ENCODE data around the gene ALDH4A1. TPM values are rescaled to one million over a fixed set of nuclear protein-coding genes. Genes with fewer than 3 reads are reported as not detected.

ALDH4A1 gene
- total and polyA plus RNA-seq, 9 of the 15 experiments (the other 6 are each of a cell fraction or from before 2014, with no cell fraction given), result 0.27 to 31.4 (median 16.6) TPM

DNA sequence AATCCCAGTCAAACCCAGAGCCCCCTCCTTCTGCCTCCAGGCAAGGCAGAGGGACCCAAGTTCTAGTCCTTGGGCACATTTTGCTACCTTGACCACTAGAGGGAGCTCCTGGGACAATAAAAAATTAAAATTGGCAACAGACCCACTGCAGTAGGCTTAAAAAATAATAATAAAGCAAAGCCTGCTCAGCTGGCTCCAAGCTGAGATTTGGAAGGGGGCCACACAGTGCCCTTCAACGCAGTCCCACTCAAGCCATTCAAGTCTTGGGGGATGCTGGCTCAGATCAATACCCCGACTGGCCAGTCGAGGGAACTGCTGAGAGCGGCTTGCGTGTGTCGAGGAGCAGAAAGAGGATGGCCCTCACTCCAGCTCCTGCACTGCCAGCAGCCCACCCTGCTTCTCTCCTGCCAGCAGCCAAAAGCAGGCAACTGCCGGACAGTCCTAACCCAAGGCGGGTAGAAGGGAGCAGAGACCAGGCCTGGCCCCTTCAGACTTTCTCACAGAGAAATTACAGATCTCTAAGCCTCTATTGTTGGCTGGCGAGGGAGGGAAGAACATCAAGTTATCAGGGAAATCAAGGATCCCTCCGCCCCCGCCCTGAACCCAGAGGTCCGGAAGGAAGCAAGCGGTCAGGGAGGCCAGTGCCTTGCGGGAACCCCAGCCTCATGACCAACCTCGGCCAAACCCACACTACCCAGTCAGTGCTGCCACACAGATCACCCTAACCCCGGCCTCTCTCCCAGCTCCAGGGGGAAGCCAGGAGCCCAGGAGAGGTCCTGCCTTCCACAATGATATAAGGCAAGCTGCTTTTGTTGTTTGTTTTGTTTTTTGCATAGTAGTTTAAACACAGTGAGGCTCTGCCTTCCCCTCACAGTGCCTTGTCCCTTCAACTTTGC is 4.9 kb upstream of the ALDH4A1 start (continued):
- TF ChIP-seq, protein P1, sequence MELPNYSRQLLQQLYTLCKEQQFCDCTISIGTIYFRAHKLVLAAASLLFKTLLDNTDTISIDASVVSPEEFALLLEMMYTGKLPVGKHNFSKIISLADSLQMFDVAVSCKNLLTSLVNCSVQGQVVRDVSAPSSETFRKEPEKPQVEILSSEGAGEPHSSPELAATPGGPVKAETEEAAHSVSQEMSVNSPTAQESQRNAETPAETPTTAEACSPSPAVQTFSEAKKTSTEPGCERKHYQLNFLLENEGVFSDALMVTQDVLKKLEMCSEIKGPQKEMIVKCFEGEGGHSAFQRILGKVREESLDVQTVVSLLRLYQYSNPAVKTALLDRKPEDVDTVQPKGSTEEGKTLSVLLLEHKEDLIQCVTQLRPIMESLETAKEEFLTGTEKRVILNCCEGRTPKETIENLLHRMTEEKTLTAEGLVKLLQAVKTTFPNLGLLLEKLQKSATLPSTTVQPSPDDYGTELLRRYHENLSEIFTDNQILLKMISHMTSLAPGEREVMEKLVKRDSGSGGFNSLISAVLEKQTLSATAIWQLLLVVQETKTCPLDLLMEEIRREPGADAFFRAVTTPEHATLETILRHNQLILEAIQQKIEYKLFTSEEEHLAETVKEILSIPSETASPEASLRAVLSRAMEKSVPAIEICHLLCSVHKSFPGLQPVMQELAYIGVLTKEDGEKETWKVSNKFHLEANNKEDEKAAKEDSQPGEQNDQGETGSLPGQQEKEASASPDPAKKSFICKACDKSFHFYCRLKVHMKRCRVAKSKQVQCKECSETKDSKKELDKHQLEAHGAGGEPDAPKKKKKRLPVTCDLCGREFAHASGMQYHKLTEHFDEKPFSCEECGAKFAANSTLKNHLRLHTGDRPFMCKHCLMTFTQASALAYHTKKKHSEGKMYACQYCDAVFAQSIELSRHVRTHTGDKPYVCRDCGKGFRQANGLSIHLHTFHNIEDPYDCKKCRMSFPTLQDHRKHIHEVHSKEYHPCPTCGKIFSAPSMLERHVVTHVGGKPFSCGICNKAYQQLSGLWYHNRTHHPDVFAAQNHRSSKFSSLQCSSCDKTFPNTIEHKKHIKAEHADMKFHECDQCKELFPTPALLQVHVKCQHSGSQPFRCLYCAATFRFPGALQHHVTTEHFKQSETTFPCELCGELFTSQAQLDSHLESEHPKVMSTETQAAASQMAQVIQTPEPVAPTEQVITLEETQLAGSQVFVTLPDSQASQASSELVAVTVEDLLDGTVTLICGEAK (IDR thresholded peaks at IDR 0.05), result peak; percentile 39; the same call in 1 of the 2 replicates
- TF ChIP-seq, protein P1 (CRISPR knock-in tag; IDR thresholded peaks at IDR 0.05), result no peak
- TF ChIP-seq, protein P2, sequence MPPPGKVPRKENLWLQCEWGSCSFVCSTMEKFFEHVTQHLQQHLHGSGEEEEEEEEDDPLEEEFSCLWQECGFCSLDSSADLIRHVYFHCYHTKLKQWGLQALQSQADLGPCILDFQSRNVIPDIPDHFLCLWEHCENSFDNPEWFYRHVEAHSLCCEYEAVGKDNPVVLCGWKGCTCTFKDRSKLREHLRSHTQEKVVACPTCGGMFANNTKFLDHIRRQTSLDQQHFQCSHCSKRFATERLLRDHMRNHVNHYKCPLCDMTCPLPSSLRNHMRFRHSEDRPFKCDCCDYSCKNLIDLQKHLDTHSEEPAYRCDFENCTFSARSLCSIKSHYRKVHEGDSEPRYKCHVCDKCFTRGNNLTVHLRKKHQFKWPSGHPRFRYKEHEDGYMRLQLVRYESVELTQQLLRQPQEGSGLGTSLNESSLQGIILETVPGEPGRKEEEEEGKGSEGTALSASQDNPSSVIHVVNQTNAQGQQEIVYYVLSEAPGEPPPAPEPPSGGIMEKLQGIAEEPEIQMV (tag; conservative IDR thresholded peaks at IDR 0.05; ENCODE audit: low read depth), result no peak
- TF ChIP-seq, protein P3, sequence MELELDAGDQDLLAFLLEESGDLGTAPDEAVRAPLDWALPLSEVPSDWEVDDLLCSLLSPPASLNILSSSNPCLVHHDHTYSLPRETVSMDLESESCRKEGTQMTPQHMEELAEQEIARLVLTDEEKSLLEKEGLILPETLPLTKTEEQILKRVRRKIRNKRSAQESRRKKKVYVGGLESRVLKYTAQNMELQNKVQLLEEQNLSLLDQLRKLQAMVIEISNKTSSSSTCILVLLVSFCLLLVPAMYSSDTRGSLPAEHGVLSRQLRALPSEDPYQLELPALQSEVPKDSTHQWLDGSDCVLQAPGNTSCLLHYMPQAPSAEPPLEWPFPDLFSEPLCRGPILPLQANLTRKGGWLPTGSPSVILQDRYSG (tag; conservative IDR thresholded peaks at IDR 0.05; ENCODE audit: low read depth), result no peak; the same call in 1 of the 2 replicates
- TF ChIP-seq ZNF445 (CRISPR knock-in tag; IDR thresholded peaks at IDR 0.05; ENCODE audit: low read depth) (no peak), PHF21A (IDR thresholded peaks at IDR 0.05; ENCODE audit: borderline replicate concordance, low read depth) (no peak), MTA3 (IDR thresholded peaks at IDR 0.05; ENCODE audit: borderline replicate concordance) (0 out of 2 replicates have a peak, but pooled peaks have one; percentile 16), ATF1 (CRISPR knock-in tag; IDR thresholded peaks at IDR 0.05) (no peak), ATF1 (tag; IDR thresholded peaks at IDR 0.05) (peak; percentile 42; the same call in 1 of the 2 replicates), ZSCAN29 (IDR thresholded peaks at IDR 0.05) (no peak)
- TF ChIP-seq, protein P4, sequence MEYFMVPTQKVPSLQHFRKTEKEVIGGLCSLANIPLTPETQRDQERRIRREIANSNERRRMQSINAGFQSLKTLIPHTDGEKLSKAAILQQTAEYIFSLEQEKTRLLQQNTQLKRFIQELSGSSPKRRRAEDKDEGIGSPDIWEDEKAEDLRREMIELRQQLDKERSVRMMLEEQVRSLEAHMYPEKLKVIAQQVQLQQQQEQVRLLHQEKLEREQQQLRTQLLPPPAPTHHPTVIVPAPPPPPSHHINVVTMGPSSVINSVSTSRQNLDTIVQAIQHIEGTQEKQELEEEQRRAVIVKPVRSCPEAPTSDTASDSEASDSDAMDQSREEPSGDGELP (CRISPR knock-in tag; IDR thresholded peaks at IDR 0.05; ENCODE audit: borderline replicate concordance), result peak; percentile 75
- TF ChIP-seq, protein P5, sequence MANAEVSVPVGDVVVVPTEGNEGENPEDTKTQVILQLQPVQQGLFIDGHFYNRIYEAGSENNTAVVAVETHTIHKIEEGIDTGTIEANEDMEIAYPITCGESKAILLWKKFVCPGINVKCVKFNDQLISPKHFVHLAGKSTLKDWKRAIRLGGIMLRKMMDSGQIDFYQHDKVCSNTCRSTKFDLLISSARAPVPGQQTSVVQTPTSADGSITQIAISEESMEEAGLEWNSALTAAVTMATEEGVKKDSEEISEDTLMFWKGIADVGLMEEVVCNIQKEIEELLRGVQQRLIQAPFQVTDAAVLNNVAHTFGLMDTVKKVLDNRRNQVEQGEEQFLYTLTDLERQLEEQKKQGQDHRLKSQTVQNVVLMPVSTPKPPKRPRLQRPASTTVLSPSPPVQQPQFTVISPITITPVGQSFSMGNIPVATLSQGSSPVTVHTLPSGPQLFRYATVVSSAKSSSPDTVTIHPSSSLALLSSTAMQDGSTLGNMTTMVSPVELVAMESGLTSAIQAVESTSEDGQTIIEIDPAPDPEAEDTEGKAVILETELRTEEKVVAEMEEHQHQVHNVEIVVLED (CRISPR knock-in tag; IDR thresholded peaks at IDR 0.05), result 0 out of 2 replicates have a peak, but pooled peaks have one; percentile 20
